IMR-90 (cell line): ENCODE results near the gene PHACTR3. TPM values are rescaled to one million over a fixed set of nuclear protein-coding genes. Genes with fewer than 3 reads are reported as not detected.

Experiments
- ATAC-seq: fragments of 200-7000 bp; cut with Tn5 transposase; 2 replicates; pipeline ENCODE4 v1.9.1; 2020; ENCODE audit warnings: low read depth, mild to moderate bottlenecking, moderate library complexity
- BruUV-seq: library from RNA; stranded (reverse); fragments of 400-500 nt; replicated peaks from 2 replicates; lab custom pipeline; 2021; lab: Mats Ljungman, UMichigan
- CTCF ChIA-PET: fragments of 300-600 bp; formaldehyde crosslinking; extraction: SDS; loops from one replicate; lab custom pipeline; 2021; ENCODE audit warnings: antibody characterized with exemption; lab: Yijun Ruan, JAX
- POLR2A ChIA-PET: fragments of 300-600 bp; sonication (Branson Sonifier 250); formaldehyde crosslinking; loops from one replicate; lab custom pipeline; 2022; ENCODE audit warnings: antibody characterized with exemption; ENCODE audit not compliant: unreplicated experiment; lab: Charles Lee
- DNase-seq: peaks from one replicate; pipeline ENCODE4 v3.0.0; 2013
- H2AFZ ChIP-seq: replicated peaks from 2 replicates; pipeline ENCODE3; 2013; ENCODE audit warnings: low read length, mild to moderate bottlenecking; ENCODE audit not compliant: poor library complexity
- H2AK5ac ChIP-seq: 2 replicates; pipeline ENCODE4 v1.6.1; 2013; ENCODE audit warnings: low read depth, low read length, inconsistent platforms
- H2AK9ac ChIP-seq: replicated peaks from 2 replicates; pipeline ENCODE3; 2013; ENCODE audit warnings: mild to moderate bottlenecking, low read depth, low read length, moderate library complexity; ENCODE audit not compliant: poor library complexity
- H2BK120ac ChIP-seq: 2 replicates; pipeline ENCODE4 v1.6.1; 2013; ENCODE audit warnings: low read depth, low read length, inconsistent platforms
- H2BK15ac ChIP-seq: 3 replicates; pipeline ENCODE4 v1.6.1; 2013; ENCODE audit warnings: low read depth, low read length, inconsistent platforms
- H2BK20ac ChIP-seq: 2 replicates; pipeline ENCODE4 v1.6.1; 2013; ENCODE audit warnings: low read depth, mild to moderate bottlenecking, inconsistent platforms, low read length, moderate library complexity
- H2BK5ac ChIP-seq: 2 replicates; pipeline ENCODE4 v1.6.1; 2013; ENCODE audit warnings: mild to moderate bottlenecking, low read depth, low read length, inconsistent platforms; ENCODE audit not compliant: poor library complexity, severe bottlenecking
- H3K14ac ChIP-seq: replicated peaks from 2 replicates; pipeline ENCODE4 v1.6.1; 2013; ENCODE audit warnings: low read depth, low read length, inconsistent platforms
- H3K18ac ChIP-seq: 2 replicates; pipeline ENCODE4 v1.6.1; 2013; ENCODE audit warnings: low read depth, low read length, control low read depth
- H3K23ac ChIP-seq: 2 replicates; pipeline ENCODE4 v1.6.1; 2013; ENCODE audit warnings: low read depth, low read length, inconsistent platforms
- H3K27ac ChIP-seq: 2 replicates; pipeline ENCODE4 v1.5.1; 2013; ENCODE audit warnings: mild to moderate bottlenecking, control low read depth, low read length; ENCODE audit not compliant: insufficient read depth
- H3K27me3 ChIP-seq: 2 replicates; pipeline ENCODE4 v1.6.1; 2013; ENCODE audit warnings: low read length; ENCODE audit not compliant: control insufficient read depth, insufficient read depth
- H3K36me3 ChIP-seq: 2 replicates; pipeline ENCODE4 v1.6.1; 2013; ENCODE audit warnings: low read length, mixed read lengths; ENCODE audit not compliant: control insufficient read depth, insufficient read depth
- H3K4ac ChIP-seq: 2 replicates; pipeline ENCODE4 v1.6.1; 2013; ENCODE audit warnings: low read depth, low read length, inconsistent platforms
- H3K4me1 ChIP-seq: 2 replicates; pipeline ENCODE4 v1.6.1; 2013; ENCODE audit warnings: low read length, mixed read lengths; ENCODE audit not compliant: control insufficient read depth, insufficient read depth
- H3K4me2 ChIP-seq: 2 replicates; pipeline ENCODE4 v1.6.1; 2013; ENCODE audit warnings: low read depth, mild to moderate bottlenecking, control low read depth, low read length, moderate library complexity
- H3K4me3 ChIP-seq: 2 replicates; pipeline ENCODE4 v1.5.1; 2013; ENCODE audit warnings: low read depth, mild to moderate bottlenecking, control low read depth, low read length, moderate library complexity; ENCODE audit not compliant: insufficient read depth
- H3K56ac ChIP-seq: 2 replicates; pipeline ENCODE4 v1.6.1; 2013; ENCODE audit warnings: low read length, inconsistent platforms; ENCODE audit not compliant: insufficient read depth; ENCODE audit errors: extremely low read depth
- H3K79me1 ChIP-seq, 2 experiments: 2 replicates each; pipeline ENCODE4 v1.6.1; 2013; ENCODE audit warnings: low read length in 2 of 2, inconsistent platforms in 1 of 2, low read depth in 1 of 2
- H3K9ac ChIP-seq: 2 replicates; pipeline ENCODE4 v1.6.1; 2013; ENCODE audit warnings: low read depth, low read length, control low read depth
- H3K9me1 ChIP-seq: 2 replicates; pipeline ENCODE4 v1.6.1; 2013; ENCODE audit warnings: low read length, inconsistent platforms; ENCODE audit not compliant: insufficient read depth
- H3K9me3 ChIP-seq: 2 replicates; pipeline ENCODE4 v1.6.1; 2013; ENCODE audit warnings: low read length; ENCODE audit not compliant: control insufficient read depth, insufficient read depth
- H4K20me1 ChIP-seq: 2 replicates; pipeline ENCODE4 v1.6.1; 2013; ENCODE audit warnings: low read length, inconsistent platforms; ENCODE audit not compliant: insufficient read depth
- H4K5ac ChIP-seq: 2 replicates; pipeline ENCODE4 v1.6.1; 2013; ENCODE audit warnings: mild to moderate bottlenecking, low read depth, low read length, control low read depth
- H4K8ac ChIP-seq, 2 experiments: 2 replicates each; pipeline ENCODE4 v1.6.1; 2013; ENCODE audit warnings: low read depth in 2 of 2, low read length in 2 of 2, control low read depth in 1 of 2, inconsistent platforms in 1 of 2
- H4K91ac ChIP-seq: 2 replicates; pipeline ENCODE4 v1.6.1; 2013; ENCODE audit warnings: low read depth, low read length, inconsistent platforms; ENCODE audit not compliant: insufficient read depth
- BHLHE40 ChIP-seq: fragments of 150-350 bp; IDR thresholded peaks from 2 replicates; pipeline ENCODE4 v1.6.1; 2016; ENCODE audit warnings: mild to moderate bottlenecking, low read depth, low read length
- CEBPB ChIP-seq: IDR thresholded peaks from 2 replicates; pipeline ENCODE4 v1.6.1; 2012; ENCODE audit warnings: low read depth, low read length, improper control_type of control experiment
- CHD1 ChIP-seq: IDR thresholded peaks from 2 replicates; pipeline ENCODE4 v1.6.1; 2012; ENCODE audit warnings: low read depth, low read length, improper control_type of control experiment
- FOS ChIP-seq: fragments of 150-350 bp; IDR thresholded peaks from 2 replicates; pipeline ENCODE4 v1.6.1; 2016; ENCODE audit warnings: low read depth, low read length
- MAFK ChIP-seq: IDR thresholded peaks from 2 replicates; pipeline ENCODE4 v1.6.1; 2012; ENCODE audit warnings: low read depth, low read length, improper control_type of control experiment
- MAZ ChIP-seq: IDR thresholded peaks from 2 replicates; pipeline ENCODE4 v1.6.1; 2012; ENCODE audit warnings: low read depth, mild to moderate bottlenecking, low read length, improper control_type of control experiment, moderate library complexity, borderline replicate concordance
- MXI1 ChIP-seq: IDR thresholded peaks from 2 replicates; pipeline ENCODE4 v1.6.1; 2012; ENCODE audit warnings: low read depth, mild to moderate bottlenecking, low read length, moderate library complexity, borderline replicate concordance
- NFE2L2 ChIP-seq: fragments of 150-350 bp; IDR thresholded peaks from 2 replicates; pipeline ENCODE4 v1.6.1; 2016; ENCODE audit warnings: low read depth, mild to moderate bottlenecking, low read length
- POLR2A ChIP-seq: IDR thresholded peaks from 2 replicates; pipeline ENCODE4 v1.6.1; 2012; ENCODE audit warnings: mild to moderate bottlenecking, low read depth, low read length
- RAD21 ChIP-seq: IDR thresholded peaks from 2 replicates; pipeline ENCODE4 v1.6.1; 2012; ENCODE audit warnings: low read length, improper control_type of control experiment
- RCOR1 ChIP-seq: IDR thresholded peaks from 2 replicates; pipeline ENCODE4 v1.6.1; 2012; ENCODE audit warnings: mild to moderate bottlenecking, low read length, improper control_type of control experiment; ENCODE audit not compliant: insufficient replicate concordance
- RFX5 ChIP-seq: IDR thresholded peaks from 2 replicates; pipeline ENCODE4 v1.8.0; 2012; ENCODE audit warnings: low read depth, mild to moderate bottlenecking, low read length, moderate library complexity
- SMC3 ChIP-seq: fragments of 150-350 bp; IDR thresholded peaks from 2 replicates; pipeline ENCODE4 v1.6.1; 2016; ENCODE audit warnings: low read depth, mild to moderate bottlenecking, antibody characterized with exemption, low read length, moderate library complexity
- WGBS, 2 experiments: methylation state at CpG; one replicate each; pipeline versions ENCODE4 v1.1.5 to v1.1.7; 2013; ENCODE audit warnings: missing lambda C conversion rate in 2 of 2; ENCODE audit not compliant: insufficient read length in 1 of 2; ENCODE audit errors: extremely low coverage in 2 of 2; 5-methylcytosine and 5-hydroxymethylcytosine counted together
- dilution Hi-C: fragments of 300-500 bp; cut with HindIII; formaldehyde crosslinking; loops from one replicate; pipeline ENCODE4 v1.14.3; 2018; ENCODE audit warnings: low sequenced_read_pairs; ENCODE audit not compliant: unreplicated experiment
- in situ Hi-C: fragments of 300-500 bp; cut with MboI; formaldehyde crosslinking; loops from 3 replicates; pipeline ENCODE4 v1.14.3; 2019; ENCODE audit warnings: low sequenced_read_pairs, inconsistent platforms, mixed read lengths
- intact Hi-C: fragments of 100-400 bp; cut with micrococcal nuclease; formaldehyde crosslinking; loops from 2 replicates; pipeline ENCODE4 v1.10.0; 2022
- polyA plus RNA-seq, 3 experiments: library from polyadenylated mRNA; depleted of rRNA; stranded (reverse); fragments of >200 nt; gene quantifications; 2 replicates each; pipeline ENCODE4 v1.2.3, GENCODE V29; 2012; ENCODE audit warnings: low replicate concordance in 1 of 3
- total RNA-seq: library from RNA; depleted of rRNA; stranded (reverse); fragments of >200 nt; gene quantifications from 2 replicates; pipeline ENCODE4 v1.2.3, GENCODE V29; 2012
- TF ChIP-seq, protein P1 (sequence below): conservative IDR thresholded peaks from 2 replicates; pipeline ENCODE4 v1.5.1; 2012; ENCODE audit warnings: mild to moderate bottlenecking, low read depth, low read length, improper control_type of control experiment
- TF ChIP-seq, protein P2 (sequence below): fragments of 150-350 bp; IDR thresholded peaks from 2 replicates; pipeline ENCODE4 v1.6.1; 2016; ENCODE audit warnings: low read depth, mild to moderate bottlenecking, low read length, moderate library complexity, borderline replicate concordance
- TF ChIP-seq, protein P3 (sequence below): fragments of 150-350 bp; IDR thresholded peaks from 2 replicates; pipeline ENCODE4 v1.6.1; 2017; ENCODE audit warnings: mild to moderate bottlenecking, antibody characterized with exemption, low read length, low read depth

The PHACTR3 gene
- total and polyA plus RNA-seq, 2 of the 4 experiments (the other 2 are of a cell fraction) = not detected

DNA sequence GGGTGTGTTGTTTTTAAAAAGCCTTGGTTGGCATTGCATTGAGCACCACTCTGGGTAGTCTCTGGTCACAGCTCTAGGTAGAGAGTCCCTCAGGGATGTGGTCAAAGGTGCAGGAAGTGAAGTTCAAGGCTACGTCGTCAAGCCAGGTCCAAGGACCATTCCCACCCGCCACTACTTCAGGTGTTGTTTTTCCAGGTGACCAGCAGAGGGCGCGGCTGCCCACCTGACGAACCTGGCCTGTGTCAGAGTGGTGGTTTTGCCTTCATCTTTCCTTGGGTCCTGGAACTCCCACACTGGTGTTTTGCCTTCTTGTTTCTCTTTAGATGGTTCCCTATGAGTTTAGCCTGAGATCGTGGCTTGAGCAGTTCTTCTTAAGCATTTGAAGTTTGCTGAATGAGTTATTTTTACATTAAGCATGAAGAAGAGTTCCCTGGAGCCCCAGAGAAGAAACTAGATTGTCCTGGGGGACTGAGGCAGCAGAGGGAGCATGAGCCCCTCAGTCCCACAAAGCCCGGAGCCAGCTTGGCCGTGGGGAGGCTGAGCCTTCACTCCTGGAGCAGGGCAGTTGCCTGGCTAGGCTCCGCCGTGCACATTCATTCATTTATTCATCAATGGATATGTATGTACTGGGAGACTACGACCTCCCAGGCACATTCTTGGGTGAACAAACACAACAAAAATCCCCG lies 5.6 kb upstream of the PHACTR3 start:
- H4K91ac ChIP-seq = no peak overlapping the region
- intact Hi-C loops = no loop called here
- no peaks in the 10 kb centered on the region for H4K20me1 ChIP-seq
- peak overlapping the region; percentile 58 for H2AFZ ChIP-seq
- in situ Hi-C loops = no loop called here
- 10% methylated on average over 2 of the region's 13 CpGs; no CpG with 5 or more reads in 1 of the 2 experiments for WGBS, 2 experiments
- dilution Hi-C loops = no loop called here
- no peak overlapping the region for H2BK15ac ChIP-seq
- H3K9me3 ChIP-seq = no peaks in the 10 kb centered on the region
- H4K8ac ChIP-seq = no peak overlapping the region
- H2BK20ac ChIP-seq = no peak overlapping the region
- no peak overlapping the region for H3K14ac ChIP-seq
- no peak overlapping the region for H3K4me3 ChIP-seq
- ATAC-seq (no peak), DNase-seq (no peak)
- no peak overlapping the region for H3K4ac ChIP-seq
- POLR2A ChIA-PET = no interaction called here
- H2BK5ac ChIP-seq = no peak overlapping the region
- no peak overlapping the region for H3K4me2 ChIP-seq
- no peaks in the 10 kb centered on the region for H3K4me1 ChIP-seq
- H3K27ac ChIP-seq = no peak overlapping the region
- H3K9me1 ChIP-seq = no peaks in the 10 kb centered on the region
- CTCF ChIA-PET = no interaction called here
- H2AK5ac ChIP-seq = no peak overlapping the region
- no peak overlapping the region for H3K23ac ChIP-seq
- no peak overlapping the region for H3K56ac ChIP-seq
- H2AK9ac ChIP-seq = peak overlapping the region; percentile 8
- H3K9ac ChIP-seq = no peak overlapping the region
- BruUV-seq = no TSS peak
- H4K5ac ChIP-seq = no peak overlapping the region
- H3K18ac ChIP-seq = no peak overlapping the region
- H3K27me3 ChIP-seq = no peaks in the 10 kb centered on the region; the same call in 1 of the 2 replicates
- H3K36me3 ChIP-seq = no peaks in the 10 kb centered on the region
- TF ChIP-seq NFE2L2 = no peak
- peak; percentile 46 for TF ChIP-seq RAD21
- TF ChIP-seq, protein P1, sequence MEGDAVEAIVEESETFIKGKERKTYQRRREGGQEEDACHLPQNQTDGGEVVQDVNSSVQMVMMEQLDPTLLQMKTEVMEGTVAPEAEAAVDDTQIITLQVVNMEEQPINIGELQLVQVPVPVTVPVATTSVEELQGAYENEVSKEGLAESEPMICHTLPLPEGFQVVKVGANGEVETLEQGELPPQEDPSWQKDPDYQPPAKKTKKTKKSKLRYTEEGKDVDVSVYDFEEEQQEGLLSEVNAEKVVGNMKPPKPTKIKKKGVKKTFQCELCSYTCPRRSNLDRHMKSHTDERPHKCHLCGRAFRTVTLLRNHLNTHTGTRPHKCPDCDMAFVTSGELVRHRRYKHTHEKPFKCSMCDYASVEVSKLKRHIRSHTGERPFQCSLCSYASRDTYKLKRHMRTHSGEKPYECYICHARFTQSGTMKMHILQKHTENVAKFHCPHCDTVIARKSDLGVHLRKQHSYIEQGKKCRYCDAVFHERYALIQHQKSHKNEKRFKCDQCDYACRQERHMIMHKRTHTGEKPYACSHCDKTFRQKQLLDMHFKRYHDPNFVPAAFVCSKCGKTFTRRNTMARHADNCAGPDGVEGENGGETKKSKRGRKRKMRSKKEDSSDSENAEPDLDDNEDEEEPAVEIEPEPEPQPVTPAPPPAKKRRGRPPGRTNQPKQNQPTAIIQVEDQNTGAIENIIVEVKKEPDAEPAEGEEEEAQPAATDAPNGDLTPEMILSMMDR = peak; percentile 50
- no peak for TF ChIP-seq BHLHE40
- TF ChIP-seq POLR2A = no peak
- TF ChIP-seq RCOR1 = no peak
- TF ChIP-seq RFX5 = no peak
- TF ChIP-seq SMC3 = peak; percentile 34
- no peak for TF ChIP-seq MAZ
- TF ChIP-seq, protein P2, sequence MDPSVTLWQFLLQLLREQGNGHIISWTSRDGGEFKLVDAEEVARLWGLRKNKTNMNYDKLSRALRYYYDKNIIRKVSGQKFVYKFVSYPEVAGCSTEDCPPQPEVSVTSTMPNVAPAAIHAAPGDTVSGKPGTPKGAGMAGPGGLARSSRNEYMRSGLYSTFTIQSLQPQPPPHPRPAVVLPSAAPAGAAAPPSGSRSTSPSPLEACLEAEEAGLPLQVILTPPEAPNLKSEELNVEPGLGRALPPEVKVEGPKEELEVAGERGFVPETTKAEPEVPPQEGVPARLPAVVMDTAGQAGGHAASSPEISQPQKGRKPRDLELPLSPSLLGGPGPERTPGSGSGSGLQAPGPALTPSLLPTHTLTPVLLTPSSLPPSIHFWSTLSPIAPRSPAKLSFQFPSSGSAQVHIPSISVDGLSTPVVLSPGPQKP = no peak
- TF ChIP-seq MXI1 = no peak
- TF ChIP-seq MAFK = no peak
- no peak for TF ChIP-seq FOS
- TF ChIP-seq CEBPB = no peak
- TF ChIP-seq, protein P3, sequence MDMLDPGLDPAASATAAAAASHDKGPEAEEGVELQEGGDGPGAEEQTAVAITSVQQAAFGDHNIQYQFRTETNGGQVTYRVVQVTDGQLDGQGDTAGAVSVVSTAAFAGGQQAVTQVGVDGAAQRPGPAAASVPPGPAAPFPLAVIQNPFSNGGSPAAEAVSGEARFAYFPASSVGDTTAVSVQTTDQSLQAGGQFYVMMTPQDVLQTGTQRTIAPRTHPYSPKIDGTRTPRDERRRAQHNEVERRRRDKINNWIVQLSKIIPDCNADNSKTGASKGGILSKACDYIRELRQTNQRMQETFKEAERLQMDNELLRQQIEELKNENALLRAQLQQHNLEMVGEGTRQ = no peak
- no peak for TF ChIP-seq CHD1
- no peaks in the 10 kb centered on the region for H3K79me1 ChIP-seq
- no peak overlapping the region for H2BK120ac ChIP-seq
